Measurements from ENCODE around the gene PTGFRN. TPM values are rescaled to one million over a fixed set of nuclear protein-coding genes. Genes with fewer than 3 reads are reported as not detected.

The PTGFRN gene
- total RNA-seq, 1 experiment from 2014 or later: 57.4 TPM

DNA sequence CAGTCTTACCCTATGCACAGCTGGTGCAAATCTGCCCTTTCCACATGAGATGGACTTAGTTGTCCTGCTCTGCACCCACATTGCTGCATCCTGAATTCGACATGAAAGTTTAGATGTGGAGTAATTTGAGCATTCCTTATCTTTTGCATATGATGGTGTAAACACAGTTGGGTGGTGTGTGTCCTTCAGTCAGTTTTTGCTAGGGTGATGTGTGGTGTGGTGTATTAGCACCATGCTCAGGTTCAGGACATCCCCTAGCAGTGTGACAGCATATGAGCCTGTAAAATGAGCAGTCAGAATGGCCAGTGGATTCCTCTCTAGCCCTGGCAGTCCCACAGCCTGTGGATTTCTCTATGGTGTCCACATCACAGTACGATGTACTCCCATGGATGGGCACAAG is 49.3 kb downstream of the PTGFRN start:
- no peak overlapping the region for H3K9ac ChIP-seq (ENCODE audit: low read length)
- 0 out of 2 replicates have a peak, but pooled peaks cover 5% of the 10 kb centered on the region for H3K36me3 ChIP-seq (ENCODE audit: low read depth, low read length)
- DNase-seq (no peak), ATAC-seq (no peak)
- H3K9me3 ChIP-seq (ENCODE audit: low read length): no peaks in the 10 kb centered on the region
- H4K20me1 ChIP-seq (ENCODE audit: low read length): no peaks in the 10 kb centered on the region
- H3K9me2 ChIP-seq (replicated peaks; ENCODE audit: low read length): no peaks in the 10 kb centered on the region
- CTCF ChIA-PET: no interaction called here
- no peaks in the 10 kb centered on the region for H3K4me1 ChIP-seq (ENCODE audit: insufficient read depth, low read length)
- H3K27ac ChIP-seq (ENCODE audit: low read length): no peak overlapping the region
- H3F3A ChIP-seq (ENCODE audit: low read length, unreplicated experiment): no peaks in the 10 kb centered on the region
- POLR2A ChIA-PET (ENCODE audit: unreplicated experiment): no interaction called here
- intact Hi-C loops (cut with micrococcal nuclease): no loop called here
- no peak overlapping the region for H3K4me2 ChIP-seq (ENCODE audit: low read length)
- H3K4me3 ChIP-seq (ENCODE audit: low read length): no peak overlapping the region
- TF ChIP-seq EZH2 (IDR thresholded peaks at IDR 0.05; ENCODE audit: low read length, unreplicated experiment): no peak
- TF ChIP-seq, protein P1, sequence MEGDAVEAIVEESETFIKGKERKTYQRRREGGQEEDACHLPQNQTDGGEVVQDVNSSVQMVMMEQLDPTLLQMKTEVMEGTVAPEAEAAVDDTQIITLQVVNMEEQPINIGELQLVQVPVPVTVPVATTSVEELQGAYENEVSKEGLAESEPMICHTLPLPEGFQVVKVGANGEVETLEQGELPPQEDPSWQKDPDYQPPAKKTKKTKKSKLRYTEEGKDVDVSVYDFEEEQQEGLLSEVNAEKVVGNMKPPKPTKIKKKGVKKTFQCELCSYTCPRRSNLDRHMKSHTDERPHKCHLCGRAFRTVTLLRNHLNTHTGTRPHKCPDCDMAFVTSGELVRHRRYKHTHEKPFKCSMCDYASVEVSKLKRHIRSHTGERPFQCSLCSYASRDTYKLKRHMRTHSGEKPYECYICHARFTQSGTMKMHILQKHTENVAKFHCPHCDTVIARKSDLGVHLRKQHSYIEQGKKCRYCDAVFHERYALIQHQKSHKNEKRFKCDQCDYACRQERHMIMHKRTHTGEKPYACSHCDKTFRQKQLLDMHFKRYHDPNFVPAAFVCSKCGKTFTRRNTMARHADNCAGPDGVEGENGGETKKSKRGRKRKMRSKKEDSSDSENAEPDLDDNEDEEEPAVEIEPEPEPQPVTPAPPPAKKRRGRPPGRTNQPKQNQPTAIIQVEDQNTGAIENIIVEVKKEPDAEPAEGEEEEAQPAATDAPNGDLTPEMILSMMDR (conservative IDR thresholded peaks at IDR 0.05; ENCODE audit: low read depth, low read length): no peak
- no peak for TF ChIP-seq EZH2phosphoT487 (IDR thresholded peaks at IDR 0.05; ENCODE audit: borderline replicate concordance, low read length)
- no TSS peak for BruUV-seq (replicated peaks)
- no peaks in the 10 kb centered on the region for H3K27me3 ChIP-seq (ENCODE audit: low read length)
- H3K79me2 ChIP-seq (ENCODE audit: low read length): no peaks in the 10 kb centered on the region
- H2AFZ ChIP-seq (ENCODE audit: low read length): no peak overlapping the region

DNA sequence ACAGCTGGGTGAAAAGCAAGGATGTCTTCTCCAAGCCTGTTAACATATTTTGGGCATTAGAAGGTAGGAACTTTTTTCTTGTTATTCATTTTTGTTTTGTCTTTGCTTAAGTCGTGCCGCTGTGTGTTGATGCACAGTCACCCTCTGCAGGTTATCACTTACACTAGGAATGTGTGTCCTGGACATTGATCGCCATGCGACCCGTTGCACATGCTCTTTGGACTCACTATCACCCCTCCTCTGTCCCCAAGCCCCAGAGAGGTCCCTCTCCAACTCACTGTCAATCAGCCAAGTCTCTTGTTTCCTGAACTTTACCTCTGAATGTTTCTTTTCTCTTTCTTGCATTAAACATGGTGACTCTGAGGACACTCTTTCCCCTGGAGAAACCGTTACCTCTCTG is 51.9 kb downstream of the PTGFRN start:
- no peaks in the 10 kb centered on the region for H3K79me2 ChIP-seq (ENCODE audit: low read length)
- no peak overlapping the region for H3K4me3 ChIP-seq (ENCODE audit: low read length)
- DNase-seq: no peak
- intact Hi-C loops (cut with micrococcal nuclease): no loop called here
- no peak overlapping the region for H2AFZ ChIP-seq (ENCODE audit: low read length)
- ATAC-seq: no peak
- H3K9me3 ChIP-seq (ENCODE audit: low read length): no peaks in the 10 kb centered on the region
- H4K20me1 ChIP-seq (ENCODE audit: low read length): no peaks in the 10 kb centered on the region
- POLR2A ChIA-PET (ENCODE audit: unreplicated experiment): no interaction called here
- peaks cover 4% of the 10 kb centered on the region; the same call in 1 of the 2 replicates for H3K36me3 ChIP-seq (ENCODE audit: low read depth, low read length)
- H3F3A ChIP-seq (ENCODE audit: low read length, unreplicated experiment): no peaks in the 10 kb centered on the region
- no peaks in the 10 kb centered on the region for H3K4me1 ChIP-seq (ENCODE audit: insufficient read depth, low read length)
- TF ChIP-seq EZH2 (IDR thresholded peaks at IDR 0.05; ENCODE audit: low read length, unreplicated experiment) (no peak), EZH2phosphoT487 (IDR thresholded peaks at IDR 0.05; ENCODE audit: borderline replicate concordance, low read length) (no peak)
- TF ChIP-seq, protein P1 (conservative IDR thresholded peaks at IDR 0.05; ENCODE audit: low read depth, low read length): no peak
- H3K9me2 ChIP-seq (replicated peaks; ENCODE audit: low read length): no peaks in the 10 kb centered on the region
- no peak overlapping the region for H3K9ac ChIP-seq (ENCODE audit: low read length)
- no TSS peak for BruUV-seq (replicated peaks)
- H3K27me3 ChIP-seq (ENCODE audit: low read length): no peaks in the 10 kb centered on the region
- no peak overlapping the region for H3K27ac ChIP-seq (ENCODE audit: low read length)
- CTCF ChIA-PET: no interaction called here
- H3K4me2 ChIP-seq (ENCODE audit: low read length): no peak overlapping the region

DNA sequence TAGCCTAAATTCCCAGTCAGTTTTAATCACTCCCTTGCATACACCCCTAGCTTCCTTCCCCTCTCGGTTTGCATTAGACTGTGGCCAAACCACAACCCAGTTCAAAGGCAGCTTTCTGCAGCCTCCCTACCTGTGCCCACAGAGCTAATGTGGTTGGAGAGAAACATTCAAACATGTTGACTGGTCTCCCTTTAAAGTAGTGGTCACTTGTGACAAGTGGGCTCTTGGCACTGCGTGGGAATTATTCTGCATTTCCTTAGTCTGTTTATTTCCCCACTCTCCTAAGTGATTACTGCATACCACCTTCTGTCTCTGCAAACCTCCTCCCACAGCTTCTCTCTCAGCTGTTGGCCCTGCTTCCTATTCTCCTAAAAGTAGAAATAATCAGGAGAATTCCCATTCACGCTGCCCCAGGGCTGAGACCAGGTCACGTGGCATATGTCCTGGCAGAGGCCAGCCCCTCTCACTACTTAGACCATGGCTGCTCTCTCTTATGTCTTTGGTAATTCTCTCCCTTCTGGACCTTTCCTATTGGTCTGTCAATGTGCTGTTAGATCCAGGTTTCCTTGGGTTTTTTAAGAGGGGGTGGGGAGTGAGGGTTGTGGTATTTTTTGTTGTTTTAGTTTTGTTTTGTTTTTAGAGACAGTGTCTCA is 53.4 kb downstream of the PTGFRN start:
- TF ChIP-seq EZH2 (IDR thresholded peaks at IDR 0.05; ENCODE audit: low read length, unreplicated experiment) (no peak), EZH2phosphoT487 (IDR thresholded peaks at IDR 0.05; ENCODE audit: borderline replicate concordance, low read length) (no peak)
- TF ChIP-seq, protein P1 (conservative IDR thresholded peaks at IDR 0.05; ENCODE audit: low read depth, low read length): no peak
- H3K4me2 ChIP-seq (ENCODE audit: low read length): no peak overlapping the region
- H4K20me1 ChIP-seq (ENCODE audit: low read length): no peaks in the 10 kb centered on the region
- no peaks in the 10 kb centered on the region for H3F3A ChIP-seq (ENCODE audit: low read length, unreplicated experiment)
- CTCF ChIA-PET: no interaction called here
- no peak overlapping the region for H2AFZ ChIP-seq (ENCODE audit: low read length)
- peaks cover 11% of the 10 kb centered on the region; the same call in 1 of the 2 replicates for H3K36me3 ChIP-seq (ENCODE audit: low read depth, low read length)
- no peak overlapping the region for H3K4me3 ChIP-seq (ENCODE audit: low read length)
- no peak for ATAC-seq
- H3K4me1 ChIP-seq (ENCODE audit: insufficient read depth, low read length): no peaks in the 10 kb centered on the region
- POLR2A ChIA-PET (ENCODE audit: unreplicated experiment): no interaction called here
- no TSS peak for BruUV-seq (replicated peaks)
- DNase-seq: no peak
- no peaks in the 10 kb centered on the region for H3K9me2 ChIP-seq (replicated peaks; ENCODE audit: low read length)
- no peaks in the 10 kb centered on the region for H3K79me2 ChIP-seq (ENCODE audit: low read length)
- no peaks in the 10 kb centered on the region for H3K9me3 ChIP-seq (ENCODE audit: low read length)
- no peak overlapping the region for H3K27ac ChIP-seq (ENCODE audit: low read length)
- intact Hi-C loops (cut with micrococcal nuclease): no loop called here
- H3K9ac ChIP-seq (ENCODE audit: low read length): no peak overlapping the region
- H3K27me3 ChIP-seq (ENCODE audit: low read length): no peaks in the 10 kb centered on the region
